Measurements from ENCODE around the gene MXD4. TPM values are rescaled to one million over a fixed set of nuclear protein-coding genes. Genes with fewer than 3 reads are reported as not detected.

Gene MXD4
- total RNA-seq, 1 experiment from 2014 or later, result 22.0 TPM

DNA sequence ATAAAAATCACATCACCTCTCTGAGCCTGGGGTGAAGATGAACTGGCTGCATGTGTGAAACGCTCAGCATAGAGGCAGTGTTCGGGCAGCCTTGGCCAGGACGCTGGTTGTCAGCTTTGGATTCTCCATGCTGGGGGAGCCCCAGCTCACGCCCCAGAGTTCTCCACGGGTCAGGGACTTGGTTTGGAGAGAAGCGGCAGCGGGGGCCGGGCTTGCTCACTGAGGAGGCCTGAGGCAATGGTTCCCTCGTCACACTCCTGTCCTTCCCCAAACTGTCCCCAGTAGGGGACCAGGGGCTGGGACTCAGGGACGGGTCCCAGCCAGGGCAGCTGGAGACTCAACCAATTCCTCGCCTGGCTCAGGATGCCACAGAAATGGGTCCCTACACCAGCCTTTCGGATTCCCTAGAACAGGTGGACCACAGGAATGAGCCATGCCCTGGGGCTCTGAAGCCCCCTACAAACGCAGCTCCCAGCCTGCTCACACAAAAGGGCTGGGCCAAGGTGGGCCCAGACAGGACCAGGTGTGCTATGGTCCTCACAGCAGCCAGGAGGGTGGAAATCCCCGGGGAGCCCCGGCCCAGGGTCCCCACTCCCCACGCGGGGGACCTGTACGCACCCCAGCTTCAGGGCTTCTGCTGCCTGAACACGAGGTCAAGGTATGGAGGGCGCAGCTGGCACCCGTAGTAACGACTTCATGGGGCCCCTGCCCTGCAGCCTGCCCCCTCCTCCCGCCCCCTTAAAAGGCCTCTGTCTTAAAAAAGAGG is 1.4 kb downstream of the MXD4 start:
- Histone ChIP-seq H4K20me1 (ENCODE audit: insufficient read depth) (no peaks in the 10 kb centered on the region), H3K36me3 (ENCODE audit: control insufficient read depth in 1 of 2, insufficient read depth in 2 of 2, low read length in 2 of 2) (no peaks in the 10 kb centered on the region), H3K9ac (ENCODE audit: low read length) (peak overlapping the region; percentile 62), H3K9me3 (ENCODE audit: control insufficient read depth in 1 of 2, insufficient read depth in 1 of 2, low read depth in 1 of 2, low read length in 2 of 2) (no peaks in the 10 kb centered on the region), H3K27me3 (ENCODE audit: insufficient read depth, low read length) (no peaks in the 10 kb centered on the region), H3K27ac (ENCODE audit: low read depth, low read length) (peak overlapping the region; percentile 42; the same call in 1 of the 2 replicates), H3K79me2 (ENCODE audit: insufficient read depth, low read length) (no peaks in the 10 kb centered on the region), H2AFZ (ENCODE audit: low read depth, low read length, poor library complexity, severe bottlenecking) (no peak overlapping the region), H3K4me2 (ENCODE audit: low read length) (peak overlapping the region; percentile 91), H3K4me3 (replicated peaks in 1 of 2; ENCODE audit: low read depth in 1 of 2, low read length in 2 of 2) (peak overlapping the region; percentile 74 to 75), H3K4me1 (ENCODE audit: control insufficient read depth in 1 of 2, insufficient read depth in 2 of 2, low read length in 2 of 2) (peaks cover 9 to 15% of the 10 kb centered on the region in 2 experiments; a peak in 3 of 4 replicates), H3K9me2 (ENCODE audit: insufficient read depth) (no peaks in the 10 kb centered on the region)
- TF ChIP-seq POLR2AphosphoS5 (IDR thresholded peaks at IDR 0.05; ENCODE audit: low read depth, low read length) (no peak), MAX (IDR thresholded peaks at IDR 0.05) (no peak), ELF1 (IDR thresholded peaks at IDR 0.05; ENCODE audit: borderline replicate concordance, low read depth) (no peak), TCF7L2 (IDR thresholded peaks at IDR 0.05; ENCODE audit: borderline replicate concordance, extremely low read depth, insufficient read depth, insufficient read length) (no peak), FOSL1 (IDR thresholded peaks at IDR 0.05; ENCODE audit: low read depth) (no peak), RAD21 (IDR thresholded peaks at IDR 0.05; ENCODE audit: low read depth) (no peak), CEBPB (IDR thresholded peaks at IDR 0.05; ENCODE audit: low read depth) (no peak), JUND (IDR thresholded peaks at IDR 0.05) (no peak), CTCF (IDR thresholded peaks at IDR 0.05 in 2 of 3, conservative IDR thresholded peaks at IDR 0.05 in 1 of 3; ENCODE audit: borderline replicate concordance in 1 of 3, insufficient read depth in 1 of 3, low read depth in 2 of 3, low read length in 2 of 3) (no peak), ZNF274 (IDR thresholded peaks at IDR 0.05; ENCODE audit: low read depth, low read length) (no peak), SIN3A (IDR thresholded peaks at IDR 0.05; ENCODE audit: low read depth) (no peak)
- intact Hi-C loops (cut with micrococcal nuclease), result loop anchor here (5.0 kb wide), 1 partner anchor 152 kb away; no protein-coding TSS in a partner anchor
- DNase-seq (ENCODE audit: low read depth, low spot score), result no peak
- RAD21 ChIA-PET (ENCODE audit: low non-redundant PET in 1 of 2, low total read pairs in 2 of 2, uncharacterized antibody in 2 of 2, unreplicated experiment in 2 of 2), result no interaction called here
- POLR2A ChIA-PET, result no interaction called here
- CTCF ChIA-PET, result no interaction called here
- ATAC-seq, result no peak
- TSS peak; percentile 57 for BruUV-seq (replicated peaks)
